HG02840 (cell line): ENCODE measurements around the gene RYR1.
"Not testable (repeated sequence)": the region's sequence is repeated elsewhere in the genome, so short reads cannot be mapped to it uniquely, and the experiment has no call there.

ENCODE experiments used
- ATAC-seq: cut with Tn5 transposase; IDR thresholded peaks from one replicate; pipeline ENCODE4 v1.9.1; 2021; ENCODE audit warnings: mild to moderate bottlenecking, moderate library complexity, moderate number of reproducible peaks; ENCODE audit not compliant: unreplicated experiment, low FRiP score

The RYR1 gene

GRCh38 chr19:38509027-38509426 lies 75.5 kb downstream of the RYR1 start:
- ATAC-seq, result no peak

GRCh38 chr19:38511074-38511708 lies 77.7 kb downstream of the RYR1 start:
- no peak for ATAC-seq

- ATAC-seq, result no peak
Observed at GRCh38 chr19:38512277-38512676, 78.8 kb downstream of the RYR1 start.

- not testable (repeated sequence) for ATAC-seq
Observed at GRCh38 chr19:38513156-38513555, 79.7 kb downstream of the RYR1 start.

GRCh38 chr19:38513762-38514167 lies 80.3 kb downstream of the RYR1 start:
- ATAC-seq, result no peak

GRCh38 chr19:38514812-38515633 lies 81.5 kb downstream of the RYR1 start:
- no peak for ATAC-seq

GRCh38 chr19:38515896-38516295 lies 82.4 kb downstream of the RYR1 start:
- no peak for ATAC-seq

GRCh38 chr19:38516802-38517201 lies 83.3 kb downstream of the RYR1 start:
- no peak for ATAC-seq

- ATAC-seq, result no peak
Observed at GRCh38 chr19:38517321-38517720, 83.8 kb downstream of the RYR1 start.

- ATAC-seq, result not testable (repeated sequence)
Observed at GRCh38 chr19:38517980-38518379, 84.5 kb downstream of the RYR1 start.

- ATAC-seq, result no peak
Observed at GRCh38 chr19:38519168-38519567, 85.7 kb downstream of the RYR1 start.

GRCh38 chr19:38519988-38520387 lies 86.5 kb downstream of the RYR1 start:
- ATAC-seq, result no peak

- no peak for ATAC-seq
Observed at GRCh38 chr19:38522915-38523314, 89.4 kb downstream of the RYR1 start.

GRCh38 chr19:38523319-38523718 lies 89.8 kb downstream of the RYR1 start:
- ATAC-seq, result no peak

- ATAC-seq, result no peak
Observed at GRCh38 chr19:38524369-38524768, 90.9 kb downstream of the RYR1 start.

GRCh38 chr19:38524994-38525634 lies 91.6 kb downstream of the RYR1 start:
- ATAC-seq, result no peak

- ATAC-seq, result no peak
Observed at GRCh38 chr19:38526430-38526829, 92.9 kb downstream of the RYR1 start.

- ATAC-seq, result no peak
Observed at GRCh38 chr19:38527466-38528136, 94.1 kb downstream of the RYR1 start.

- ATAC-seq, result no peak
Observed at GRCh38 chr19:38528213-38528755, 94.8 kb downstream of the RYR1 start.

- no peak for ATAC-seq
Observed at GRCh38 chr19:38528931-38529330, 95.4 kb downstream of the RYR1 start.

- ATAC-seq, result no peak
Observed at GRCh38 chr19:38531515-38531914, 98.0 kb downstream of the RYR1 start.
